Esophagus muscularis mucosa (tissue), 4 donors: Measurements from ENCODE around the gene ALOX12B. TPM values are rescaled to one million over a fixed set of nuclear protein-coding genes. Genes with fewer than 3 reads are reported as not detected.

Experiments used
- DNase-seq: peaks from one replicate; pipeline ENCODE4 v3.0.0-alpha.2; 2017; ENCODE audit errors: extremely low spot score
- H3K27ac ChIP-seq, 4 donors: fragments of 200-600 bp; sonication (generic); replicated peaks in 1 of 4; 1 replicate in 3 of 4; 2 replicates in 1 of 4; pipeline ENCODE4 v1.5.1; 2016 to 2019; ENCODE audit warnings: mild to moderate bottlenecking in 1 of 4
- H3K27me3 ChIP-seq, 4 donors: fragments of 200-600 bp; sonication (generic); one replicate each; pipeline versions ENCODE4 v1.5.1 to v1.6.0; 2016 to 2019
- H3K36me3 ChIP-seq, 4 donors: fragments of 200-600 bp; sonication (generic); one replicate each; pipeline ENCODE4 v1.5.1; 2016 to 2019
- H3K4me1 ChIP-seq, 4 donors: fragments of 200-600 bp; sonication (generic); one replicate each; pipeline ENCODE4 v1.5.1; 2016 to 2019
- H3K4me3 ChIP-seq, 4 donors: fragments of 200-600 bp; sonication (generic); 1 replicate in 2 of 4; 2 replicates in 2 of 4; pipeline ENCODE4 v1.5.1; 2016 to 2019; ENCODE audit warnings: mild to moderate bottlenecking in 4 of 4, moderate library complexity in 1 of 4
- H3K9me3 ChIP-seq, 4 donors: fragments of 200-600 bp; sonication (generic); 1 replicate in 3 of 4; 2 replicates in 1 of 4; pipeline ENCODE4 v1.5.1; 2016 to 2019
- CTCF ChIP-seq, 3 experiments: fragments of 200-600 bp in 2 of 3; fragments of 450-650 bp in 1 of 3; sonication (generic) in 2 of 3; IDR thresholded peaks; one replicate each; pipeline ENCODE4 v1.5.1; 2017 to 2019; ENCODE audit warnings: antibody characterized with exemption in 3 of 3, mild to moderate bottlenecking in 2 of 3, moderate library complexity in 1 of 3
- EP300 ChIP-seq: sonication (generic); formaldehyde crosslinking; IDR thresholded peaks from one replicate; pipeline ENCODE4 v1.6.1; 2017; ENCODE audit warnings: antibody characterized with exemption
- POLR2A ChIP-seq: fragments of 450-650 bp; IDR thresholded peaks from one replicate; pipeline ENCODE4 v1.6.1; 2017; ENCODE audit warnings: antibody characterized with exemption, moderate library complexity, mild to moderate bottlenecking, low read depth
- POLR2AphosphoS5 ChIP-seq, 2 donors: sonication (generic); formaldehyde crosslinking; IDR thresholded peaks; one replicate each; pipeline ENCODE4 v1.6.1; 2017; ENCODE audit warnings: antibody characterized with exemption in 2 of 2
- WGBS: methylation state at CpG from one replicate; pipeline ENCODE4 v1.1.5; 2018; 5-methylcytosine and 5-hydroxymethylcytosine counted together
- intact Hi-C: fragments of 100-400 bp; cut with DNase I; formaldehyde crosslinking; loops from one replicate; pipeline ENCODE4 v1.15.1; 2023
- total RNA-seq, 4 donors: library from RNA; depleted of rRNA; stranded (reverse); fragments of >200 nt; gene quantifications; one replicate each; pipeline versions ENCODE4 v1.1.0 to v1.2.1, GENCODE V29; 2016

ALOX12B gene
- total RNA-seq, 4 donors from 2014 or later, result not detected

GRCh38 chr17:8118769-8119580, 31.5 kb upstream of the ALOX12B start:
- TF ChIP-seq POLR2A (no peak), EP300 (no peak), CTCF (IDR thresholded peaks at IDR 0.05) (peak; percentile 92 to 98 (median 95)), POLR2AphosphoS5 (IDR thresholded peaks at IDR 0.05) (peak in 1 of 2 donors; percentile 31)

GRCh38 chr17:8117980-8118768, 30.7 kb upstream of the ALOX12B start, which contains the start of gene ALOXE3:
ALOXE3 (minus strand) TSS chr17:8118514; CDS start chr17:8117990, 524 bp downstream.
- WGBS, result under 1% methylated on average over 28 of the region's 33 CpGs
- H3K4me3 ChIP-seq, result peak within 1 kb of the TSS; percentile 55 to 79 (median 59)
- H3K27ac ChIP-seq, result peak within 1 kb of the TSS; percentile 72 to 86 (median 80)
- H3K9me3 ChIP-seq, result no peaks in the 10 kb centered on the region
- TF ChIP-seq POLR2AphosphoS5 (IDR thresholded peaks at IDR 0.05), result peak in 1 of 2 donors; percentile 31
- TF ChIP-seq CTCF (IDR thresholded peaks at IDR 0.05), result no peak
- H3K36me3 ChIP-seq, result no peaks in the 10 kb centered on the region
- H3K27me3 ChIP-seq, result peaks cover 10 to 74% (median 42%) of the 10 kb centered on the region in 4 donors
- DNase-seq, result no peak
- H3K4me1 ChIP-seq, result peaks cover 46 to 54% (median 51%) of the 10 kb centered on the region in 4 donors
- intact Hi-C loops, result loop anchor here (5.0 kb wide), 1 partner anchor 36 kb away; no protein-coding TSS in a partner anchor

More at GRCh38 chr17:8118769-8119580, 31.5 kb upstream of the ALOX12B start:
- H3K4me3 ChIP-seq, result peak overlapping the region; percentile 55 to 79 (median 59)
- peak overlapping the region; percentile 72 to 86 (median 80) for H3K27ac ChIP-seq
- H3K27me3 ChIP-seq, result peaks cover 10 to 74% (median 50%) of the 10 kb centered on the region in 4 donors
- WGBS, result 1% methylated on average over 28 of the region's 38 CpGs
- no peaks in the 10 kb centered on the region for H3K36me3 ChIP-seq
- H3K4me1 ChIP-seq, result peaks cover 54 to 62% (median 59%) of the 10 kb centered on the region in 4 donors
- peak; percentile 97 for DNase-seq
- intact Hi-C loops, result loop anchor here (5.0 kb wide), 1 partner anchor 37 kb away; no protein-coding TSS in a partner anchor
- no peaks in the 10 kb centered on the region for H3K9me3 ChIP-seq

- WGBS, result 31% methylated on average over 6 of the region's 18 CpGs
- Histone ChIP-seq H3K9me3 (no peaks in the 10 kb centered on the region), H3K27ac (peak overlapping the region in 2 of 4 donors; percentile 72 to 86), H3K4me1 (peaks cover 39 to 47% (median 44%) of the 10 kb centered on the region in 4 donors), H3K36me3 (no peaks in the 10 kb centered on the region), H3K4me3 (peak overlapping the region; percentile 55 to 79 (median 59)), H3K27me3 (peaks cover 10 to 74% (median 43%) of the 10 kb centered on the region in 4 donors)
- intact Hi-C loops, result loop anchor here (5.0 kb wide), 1 partner anchor 35 kb away; no protein-coding TSS in a partner anchor
- DNase-seq, result no peak
- TF ChIP-seq POLR2A, result no peak
These were observed 30.0 kb upstream of the ALOX12B start for GRCh38 chr17:8117367-8117979.

GRCh38 chr17:8116776-8117175, 29.3 kb upstream of the ALOX12B start:
- TF ChIP-seq CTCF (IDR thresholded peaks at IDR 0.05) (no peak), POLR2A (no peak), POLR2AphosphoS5 (IDR thresholded peaks at IDR 0.05) (no peak), EP300 (no peak)
- H3K27me3 ChIP-seq, result peaks cover 8 to 74% (median 42%) of the 10 kb centered on the region in 4 donors
- no peaks in the 10 kb centered on the region for H3K36me3 ChIP-seq
- WGBS, result 65% methylated on average over 14 of the region's 18 CpGs
- no peak overlapping the region for H3K27ac ChIP-seq
- H3K4me1 ChIP-seq, result peaks cover 32 to 40% (median 37%) of the 10 kb centered on the region in 4 donors
- no peak overlapping the region for H3K4me3 ChIP-seq
- no peak for DNase-seq
- H3K9me3 ChIP-seq, result no peaks in the 10 kb centered on the region
- intact Hi-C loops, result loop anchor here (5.0 kb wide), 1 partner anchor 34 kb away; no protein-coding TSS in a partner anchor
